GM19468 (cell line): ENCODE measurements around the gene ATG10.

Experiments
- ATAC-seq: cut with Tn5 transposase; IDR thresholded peaks from one replicate; pipeline ENCODE4 v1.9.1; 2021; ENCODE audit warnings: mild to moderate bottlenecking, moderate library complexity, moderate number of reproducible peaks; ENCODE audit not compliant: unreplicated experiment; ENCODE audit errors: extremely low read depth

The ATG10 gene

GRCh38 chr5:82295959-82296531, 324.2 kb downstream of the ATG10 start:
- no peak for ATAC-seq

- no peak for ATAC-seq
Observed at GRCh38 chr5:82296929-82297328, 325.1 kb downstream of the ATG10 start.

GRCh38 chr5:82297711-82298110, 325.9 kb downstream of the ATG10 start:
- no peak for ATAC-seq

DNA sequence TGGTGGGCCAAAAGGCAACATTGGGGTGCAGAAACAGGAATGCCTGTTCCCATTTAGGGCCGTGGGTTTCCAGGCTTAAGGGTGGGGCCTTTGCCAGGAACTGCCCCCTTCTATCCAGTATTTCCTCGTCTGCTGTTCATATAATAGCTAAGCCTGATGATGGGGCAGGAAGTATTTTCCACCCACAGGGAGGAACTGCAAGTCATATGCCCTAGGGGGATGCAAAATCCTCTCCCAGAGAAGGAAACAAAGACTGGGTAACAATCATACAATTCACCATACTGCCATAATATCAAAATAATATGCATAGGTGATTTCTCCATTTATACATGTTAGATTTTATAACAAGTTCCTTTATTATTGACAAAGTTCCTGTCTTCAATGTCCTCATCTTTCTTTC, 326.8 kb downstream of the ATG10 start:
- no peak for ATAC-seq

DNA sequence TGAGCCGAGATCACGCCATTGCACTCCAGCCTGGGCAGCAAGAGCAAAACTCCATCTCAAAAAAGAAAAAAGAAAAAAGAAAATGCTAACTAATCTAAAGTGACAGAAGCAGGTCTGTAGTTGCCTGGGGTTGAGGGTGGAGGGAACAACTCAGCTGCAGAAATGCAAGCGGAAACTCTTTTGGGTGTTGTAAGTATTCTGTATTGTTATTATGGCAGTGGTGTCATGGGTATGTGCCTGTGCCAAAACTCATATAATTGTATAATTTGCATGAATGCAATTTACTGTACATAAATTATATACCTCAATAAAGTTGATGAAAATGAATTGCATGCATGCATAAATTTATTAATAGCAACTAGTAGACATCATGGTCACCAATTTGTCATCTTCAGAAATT, 329.4 kb downstream of the ATG10 start:
- no peak for ATAC-seq
